ENCODE measurements around the gene FCN1.

FCN1 gene

GRCh38 chr9:134950386-134951210 lies 32.9 kb upstream of the FCN1 start:
- DNase-seq, result no peak

GRCh38 chr9:134949681-134950385 lies 32.1 kb upstream of the FCN1 start:
- DNase-seq, result no peak

GRCh38 chr9:134948149-134948548 lies 30.4 kb upstream of the FCN1 start:
- no peak for DNase-seq

GRCh38 chr9:134947265-134947955 lies 29.7 kb upstream of the FCN1 start:
- DNase-seq, result no peak

- DNase-seq, result no peak
Observed at GRCh38 chr9:134946663-134947062, 29.0 kb upstream of the FCN1 start.

DNA sequence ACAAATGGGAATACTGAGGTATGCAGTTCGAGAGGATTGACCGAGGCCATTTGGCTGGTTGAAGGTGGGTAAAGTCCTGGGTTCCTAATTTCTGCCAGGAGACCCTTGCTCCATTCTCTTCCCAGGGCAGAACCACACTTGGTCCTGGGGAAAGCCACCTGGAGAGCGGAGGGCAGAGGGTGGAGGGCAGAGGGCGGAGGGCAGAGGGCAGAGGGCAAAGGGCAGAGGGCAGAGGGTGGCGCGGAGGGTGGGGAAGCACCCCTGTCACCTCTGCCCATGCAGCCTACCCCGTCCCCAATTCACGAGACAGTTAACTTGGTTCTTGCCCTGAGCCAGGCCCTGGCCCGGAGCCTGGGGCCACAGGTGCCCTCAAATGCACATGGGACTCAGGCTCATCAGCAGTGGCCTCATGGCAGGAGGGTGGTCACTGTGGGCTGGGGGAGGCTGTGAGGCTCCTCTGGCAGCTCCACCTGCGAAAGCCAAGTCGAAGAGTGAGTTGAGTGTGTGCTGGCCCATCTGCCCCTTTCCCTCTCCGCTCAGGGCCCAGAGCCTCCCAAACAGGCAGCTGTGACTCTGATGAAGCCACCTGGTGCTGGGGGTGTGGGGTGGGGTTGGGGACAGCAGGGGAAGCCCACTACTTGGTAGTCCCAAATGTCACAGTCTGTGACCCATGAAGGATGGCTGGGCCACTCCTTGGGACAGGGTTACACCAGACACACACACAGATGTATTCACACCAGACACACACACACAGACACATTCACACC lies 28.0 kb upstream of the FCN1 start:
- no peak for DNase-seq

- DNase-seq, result no peak
Observed at GRCh38 chr9:134944916-134945315, 27.2 kb upstream of the FCN1 start.

DNA sequence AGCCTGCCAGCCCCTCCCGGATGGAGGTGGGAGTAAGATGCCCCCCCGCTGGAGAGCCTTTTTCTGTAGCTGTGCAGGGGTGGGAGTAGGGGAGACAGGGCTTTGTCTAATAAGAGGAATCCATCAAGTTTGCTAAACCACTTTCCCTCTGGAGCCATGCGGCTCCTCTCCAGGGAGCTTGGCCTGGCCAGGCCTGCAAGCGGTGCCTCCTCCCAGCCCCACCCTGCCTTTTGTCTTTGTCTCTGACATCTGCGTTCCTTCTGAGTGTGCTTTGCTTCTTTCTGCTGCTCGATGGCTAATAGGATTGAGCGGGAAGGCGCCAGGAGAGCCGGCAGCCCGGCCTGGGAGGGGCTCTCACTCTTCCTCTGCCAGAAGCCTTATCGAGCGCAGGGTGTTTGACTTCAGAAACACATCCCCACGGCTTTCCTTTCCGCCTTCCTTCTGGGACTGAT lies 26.7 kb upstream of the FCN1 start:
- DNase-seq, result peak; percentile 53

- DNase-seq, result no peak
Observed at GRCh38 chr9:134943836-134944235, 26.1 kb upstream of the FCN1 start.

- DNase-seq, result no peak
Observed at GRCh38 chr9:134943411-134943810, 25.7 kb upstream of the FCN1 start.

GRCh38 chr9:134942788-134943184 lies 25.1 kb upstream of the FCN1 start:
- no peak for DNase-seq

GRCh38 chr9:134942011-134942787 lies 24.5 kb upstream of the FCN1 start:
- DNase-seq, result no peak

DNA sequence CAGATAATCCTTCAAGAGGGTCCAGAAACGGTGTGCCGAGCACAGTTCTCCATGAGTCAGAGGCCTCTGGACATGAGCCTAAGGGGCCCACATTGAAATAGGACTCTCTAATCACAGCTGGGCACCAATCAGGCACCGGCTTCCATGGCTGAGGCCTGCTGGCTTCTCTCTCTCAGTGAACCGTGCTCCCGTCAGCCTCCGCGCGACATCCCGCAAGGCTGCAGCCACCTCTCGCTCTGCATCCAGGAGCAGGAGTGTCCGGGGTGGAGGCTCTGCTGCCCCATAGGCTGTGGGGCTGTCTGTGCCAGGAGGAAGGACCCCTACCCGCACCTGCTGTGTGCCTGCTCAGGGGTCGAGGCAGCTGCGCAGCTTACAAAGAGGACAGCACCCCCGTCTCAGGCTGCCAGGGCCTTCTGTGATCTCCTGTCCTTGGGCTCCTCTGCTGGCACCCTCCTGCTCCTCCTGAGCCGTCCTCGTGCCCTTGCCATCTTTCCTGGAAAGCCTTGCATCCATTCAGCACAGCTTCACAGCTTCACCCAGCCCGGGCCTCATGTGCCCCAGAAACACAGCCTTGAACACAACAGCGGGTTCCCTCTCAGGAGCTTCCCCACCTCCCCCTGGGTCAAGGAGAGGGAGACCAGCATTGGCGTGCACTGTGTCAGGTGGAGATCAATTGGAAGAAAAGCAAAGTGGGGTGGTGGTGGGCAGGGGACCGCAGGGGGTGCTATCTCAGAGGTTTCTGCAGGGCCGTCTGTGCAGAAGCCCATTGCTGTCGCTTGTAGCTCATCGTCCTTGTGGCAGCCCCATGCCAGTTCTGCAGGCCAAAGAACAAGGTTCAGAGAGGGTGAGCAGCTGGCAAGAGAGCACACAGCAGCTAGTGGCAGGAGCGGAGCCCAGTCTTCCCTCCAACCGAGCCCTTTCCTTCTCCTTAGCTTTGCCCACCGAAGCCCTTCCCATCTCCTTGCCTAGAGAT lies 22.8 kb upstream of the FCN1 start:
- no peak for DNase-seq

- DNase-seq, result no peak
Observed at GRCh38 chr9:134939836-134940235, 22.1 kb upstream of the FCN1 start.

DNA sequence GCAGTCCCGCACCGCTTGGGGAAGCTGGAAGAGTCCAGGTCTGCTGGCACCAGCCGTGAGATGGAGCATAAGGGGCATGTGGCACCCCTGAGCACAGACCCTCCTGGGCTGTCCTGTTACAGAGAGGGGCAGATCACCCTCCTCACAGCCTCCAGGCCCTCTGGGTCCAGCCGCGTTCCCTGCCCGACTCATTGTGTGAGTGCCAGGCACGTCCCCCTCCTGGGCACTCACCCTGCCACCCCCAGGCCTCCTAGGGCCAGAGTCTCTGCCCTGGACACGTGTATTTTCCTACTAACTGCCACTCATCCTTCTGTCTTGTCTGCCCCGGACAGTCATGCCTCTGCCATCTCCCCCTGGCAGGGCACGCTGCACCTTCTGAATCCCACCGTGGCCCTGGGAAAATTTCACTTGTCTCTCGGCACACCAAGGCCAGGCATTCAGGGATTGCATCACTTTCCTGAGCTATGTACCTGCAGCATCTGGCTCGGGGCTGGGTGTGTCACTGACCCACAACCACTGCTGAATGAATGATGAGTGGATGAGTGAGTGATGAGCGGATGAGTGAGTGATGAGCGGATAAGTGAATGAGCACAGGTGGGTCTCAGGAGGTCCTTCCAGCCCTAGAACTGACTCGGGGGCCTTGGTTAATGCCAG lies 21.5 kb upstream of the FCN1 start:
- no peak for DNase-seq

DNA sequence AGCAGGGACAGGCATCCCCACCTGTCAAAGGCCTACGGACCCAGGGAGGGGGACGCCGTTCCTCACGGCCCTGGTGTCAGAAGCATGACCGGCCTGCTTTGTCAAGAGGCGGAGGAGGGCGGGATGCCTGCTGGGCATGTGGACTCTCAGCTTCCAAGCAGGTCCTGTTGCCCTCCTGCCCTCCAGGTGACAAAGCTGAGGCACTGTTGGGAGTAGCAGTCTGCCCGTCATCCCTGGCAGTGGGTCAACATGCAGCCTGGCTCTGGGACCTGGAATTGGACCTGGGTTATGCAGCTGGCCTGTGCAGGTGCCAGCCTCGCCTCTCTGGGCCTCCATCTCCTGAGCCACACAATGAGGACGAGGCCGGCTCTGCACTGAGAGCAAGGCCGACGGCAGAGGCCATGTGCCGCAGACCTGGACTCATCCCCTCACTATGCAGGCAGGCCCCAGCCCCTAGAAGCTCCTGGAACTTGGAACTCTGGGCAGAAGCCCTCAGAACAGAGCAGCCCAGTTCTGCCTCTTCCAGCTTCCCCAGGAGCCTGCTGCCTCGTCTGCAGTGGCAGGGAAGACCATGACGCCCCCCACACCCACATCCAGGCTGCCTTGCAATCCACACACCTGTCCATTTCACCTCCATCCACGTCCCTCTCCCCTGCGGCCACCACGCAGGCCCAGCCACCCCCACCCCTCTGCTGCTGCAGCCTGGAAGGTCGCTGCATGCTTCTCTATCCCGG lies 20.8 kb upstream of the FCN1 start:
- DNase-seq, result no peak

GRCh38 chr9:134937566-134938345 lies 20.0 kb upstream of the FCN1 start:
- no peak for DNase-seq

DNA sequence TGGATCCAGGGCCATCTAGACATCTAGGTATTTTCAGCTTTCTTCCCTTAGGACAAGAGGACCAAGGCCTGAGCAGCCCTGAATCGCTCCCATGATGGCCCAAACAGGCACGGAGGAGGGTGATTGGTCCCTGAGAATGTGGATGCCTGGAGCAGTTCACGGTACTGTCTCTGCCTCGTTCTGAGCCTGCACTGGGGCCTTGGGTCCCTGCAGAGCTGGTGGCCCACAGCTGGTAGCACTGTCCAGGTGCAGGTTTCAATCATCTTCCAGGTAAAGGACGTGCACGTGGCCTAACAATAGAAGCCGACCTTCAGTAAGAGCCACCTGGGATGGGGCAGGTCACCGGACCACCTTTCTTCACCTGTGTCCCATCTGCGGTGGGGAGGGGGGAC lies 19.4 kb upstream of the FCN1 start:
- no peak for DNase-seq

All from NCI-H345 (cell line).